Stimulated activated CD8-positive, alpha-beta memory T cell treated with anti-CD3 and anti-CD28 coated beads, Interleukin-12 subunit alpha, Interleukin-12 subunit beta, amount 100 ng/mL, for 4 hours (primary cell): Measurements from ENCODE around the gene NAA16.

ENCODE experiments used
- DNase-seq: peaks from one replicate; pipeline ENCODE4 v3.0.0-alpha.2; 2020; ENCODE audit warnings: low read depth

NAA16 gene

DNA sequence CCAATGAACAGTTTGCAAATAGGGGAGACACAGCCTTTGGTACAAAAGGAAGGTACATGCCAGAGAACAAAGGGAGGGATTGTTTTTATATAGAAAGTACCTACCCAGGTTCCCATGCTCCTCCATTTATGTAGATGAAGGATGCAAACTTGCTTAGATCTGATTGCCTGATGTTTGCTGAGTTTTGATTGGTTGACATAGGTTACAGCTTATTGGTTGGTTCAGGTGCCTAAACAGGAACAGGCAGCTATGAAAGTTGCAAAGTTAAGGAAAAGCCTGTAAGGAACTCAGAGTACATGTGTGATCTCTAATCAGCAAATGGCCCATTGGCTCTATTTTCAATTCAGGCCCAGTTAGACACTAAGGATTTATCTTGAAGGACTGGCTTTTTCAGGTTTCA is 6.5 kb upstream of the NAA16 start:
- DNase-seq, result no peak

- DNase-seq, result no peak
Measured at GRCh38 chr13:41306271-41307145, 4.6 kb upstream of the NAA16 start.

DNA sequence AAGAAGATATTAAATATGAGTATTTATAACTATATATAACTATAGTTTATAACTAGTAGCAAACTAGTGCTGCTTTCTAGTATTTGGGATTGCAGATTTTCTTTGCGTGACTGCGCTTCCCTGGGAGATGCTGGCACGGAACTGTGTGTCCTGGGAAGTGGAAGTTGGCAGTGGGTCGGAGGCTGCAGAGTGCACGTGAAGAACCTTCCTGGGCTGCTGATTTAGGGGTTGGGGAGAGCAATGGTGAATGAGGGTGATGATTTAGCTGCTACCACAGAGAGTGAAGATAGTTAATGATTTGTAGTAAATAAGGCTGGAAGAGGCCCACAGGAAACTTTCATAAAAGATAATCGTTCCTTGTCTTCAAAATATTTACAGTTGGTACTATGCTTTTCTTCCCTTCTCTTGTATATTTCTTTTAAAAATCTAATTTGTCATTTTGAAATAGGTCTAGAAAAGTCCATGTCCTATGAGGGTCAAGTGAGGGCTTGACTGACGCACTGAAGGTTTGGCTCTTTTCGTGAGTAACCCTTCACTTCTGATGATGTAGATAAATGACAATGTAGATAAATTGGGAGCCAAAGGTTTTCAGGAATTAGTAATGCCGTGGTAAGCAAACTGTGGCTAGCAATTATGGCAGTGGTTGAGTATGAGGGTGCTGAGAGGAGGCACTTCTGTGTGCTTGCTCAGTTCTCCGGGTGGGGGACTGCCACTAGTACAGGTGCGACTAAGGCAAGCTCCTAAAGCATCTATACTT is 3.0 kb upstream of the NAA16 start:
- DNase-seq, result no peak

GRCh38 chr13:41311406-41312175 is 524 bp downstream of the NAA16 start:
- peak; percentile 34 for DNase-seq

DNA sequence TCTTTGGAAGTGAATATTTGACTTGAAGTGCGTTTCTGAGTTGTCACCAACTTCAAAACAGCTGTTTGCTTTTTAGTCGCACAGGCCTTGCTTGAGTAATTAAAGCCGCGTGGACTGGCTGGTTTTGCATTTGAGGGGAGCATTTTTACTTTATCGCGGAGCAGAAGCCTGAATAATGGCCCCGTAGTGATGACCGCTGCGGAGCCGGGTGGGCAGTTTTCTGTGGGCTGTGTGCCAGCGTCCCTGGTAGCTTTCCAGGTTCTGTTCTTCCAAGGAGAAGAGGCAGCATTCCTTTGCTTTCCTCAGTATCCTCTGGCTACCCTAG is 1.1 kb downstream of the NAA16 start:
- no peak for DNase-seq

DNA sequence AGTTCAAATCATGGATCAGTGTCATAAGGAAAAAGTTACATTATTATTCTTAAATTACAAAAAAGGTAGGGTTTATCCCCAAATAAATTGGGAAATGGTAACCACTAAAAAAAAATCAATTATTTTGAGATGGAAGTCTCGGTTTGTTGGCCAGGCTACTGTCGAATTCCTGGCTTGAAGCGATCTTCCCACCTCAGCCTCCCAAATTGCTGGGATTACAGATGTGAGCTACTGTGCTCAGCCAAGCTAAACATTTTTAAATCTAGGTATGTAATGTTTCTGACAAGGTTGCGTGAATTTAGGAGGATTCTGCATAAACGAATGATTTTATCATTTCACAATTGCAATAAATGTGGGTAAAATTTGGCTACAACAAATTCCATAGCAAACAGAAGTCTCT is 2.0 kb downstream of the NAA16 start:
- DNase-seq, result no peak

- DNase-seq, result no peak
Measured at GRCh38 chr13:41313659-41314197, 2.7 kb downstream of the NAA16 start.

- no peak for DNase-seq
Measured at GRCh38 chr13:41315443-41316047, 4.5 kb downstream of the NAA16 start.

DNA sequence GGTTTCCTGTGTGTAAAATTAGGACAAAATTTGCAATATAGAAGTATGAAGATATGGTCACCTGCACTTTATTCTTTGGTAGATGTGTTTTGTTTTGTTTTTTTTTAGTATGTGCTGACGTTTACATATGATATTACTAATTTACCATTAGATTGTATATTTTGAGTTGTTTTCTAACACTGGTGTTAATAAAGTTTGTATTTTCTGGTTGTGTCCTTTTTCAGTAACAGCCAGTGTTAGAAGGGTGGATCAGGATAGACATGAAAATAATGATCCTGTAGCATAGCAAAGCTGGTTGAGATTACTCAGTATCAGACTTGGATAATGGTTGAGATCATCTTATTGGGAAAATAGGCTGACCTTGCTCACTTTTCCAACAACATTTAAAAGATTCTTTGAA is 6.2 kb downstream of the NAA16 start:
- DNase-seq, result no peak

DNA sequence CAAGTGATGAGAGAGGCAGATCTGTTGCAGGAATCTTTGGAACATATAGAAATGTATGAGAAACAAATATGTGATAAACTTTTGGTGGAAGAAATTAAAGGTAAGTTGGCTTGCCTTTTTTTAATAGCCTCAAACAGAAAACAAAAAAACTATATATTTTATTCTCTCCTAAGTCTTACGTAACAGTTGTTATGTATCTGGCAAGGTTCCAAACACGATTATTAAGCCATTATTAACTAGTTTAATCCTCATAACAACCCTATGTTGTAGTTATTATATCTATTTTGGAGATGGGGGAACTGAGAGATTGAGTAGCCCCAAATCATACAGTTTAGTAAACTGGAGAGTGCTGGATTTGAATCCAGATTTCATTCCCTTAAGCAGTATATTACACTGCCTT is 14.7 kb downstream of the NAA16 start:
- no peak for DNase-seq

DNA sequence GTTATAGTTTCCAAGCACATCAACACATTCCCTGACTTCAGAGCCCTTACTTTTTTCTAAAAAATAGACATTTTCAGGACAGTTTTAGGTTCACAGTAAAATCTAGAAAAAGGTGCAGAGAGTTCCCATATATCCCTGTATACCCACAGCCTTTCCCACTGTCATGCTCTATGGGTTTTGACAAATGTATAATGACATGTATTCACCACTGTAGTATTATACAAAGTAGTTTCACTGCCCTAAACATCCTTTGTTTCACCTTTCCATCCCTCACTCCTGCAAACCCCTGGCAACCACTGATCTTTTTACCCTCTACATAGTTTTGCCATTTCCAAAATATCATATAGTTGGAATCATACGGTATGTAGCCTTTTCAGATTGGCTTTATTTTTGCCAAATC is 15.6 kb downstream of the NAA16 start:
- DNase-seq, result no peak

DNA sequence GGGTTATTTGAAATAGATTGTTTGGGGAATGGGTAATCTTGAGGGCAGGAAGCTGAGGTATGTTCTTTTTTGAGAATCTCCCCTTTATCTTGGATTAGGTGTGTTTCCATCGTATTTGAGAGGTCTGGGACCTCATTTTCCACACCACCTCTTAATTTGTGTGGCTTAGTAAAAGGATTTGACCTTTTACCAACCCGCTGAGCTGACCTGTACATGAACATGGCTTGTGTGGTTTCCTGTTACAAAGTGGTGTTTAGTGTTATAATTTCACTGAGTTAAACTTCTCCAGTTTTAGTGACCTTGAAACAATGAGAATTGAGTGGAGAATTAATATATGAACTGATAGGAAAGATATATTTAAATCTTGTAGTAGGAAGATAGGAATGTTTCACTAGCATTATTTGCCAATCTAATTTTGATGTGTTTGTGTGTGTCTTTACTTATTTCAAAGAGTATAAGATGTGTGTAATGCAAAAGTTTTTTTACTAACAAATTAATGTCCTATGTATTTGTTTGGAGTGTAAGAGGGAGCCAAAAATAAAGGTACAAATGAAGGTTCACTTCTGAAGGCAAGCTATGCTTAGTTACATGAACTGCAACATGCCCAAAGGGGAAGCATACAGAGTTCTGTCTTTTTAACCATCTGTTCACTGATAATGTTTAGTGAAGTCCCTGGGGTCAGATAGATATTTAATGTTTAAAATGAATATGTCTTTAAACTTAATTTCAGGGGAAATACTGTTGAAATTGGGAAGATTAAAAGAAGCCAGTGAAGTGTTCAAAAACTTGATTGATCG is 17.1 kb downstream of the NAA16 start:
- DNase-seq, result no peak

DNA sequence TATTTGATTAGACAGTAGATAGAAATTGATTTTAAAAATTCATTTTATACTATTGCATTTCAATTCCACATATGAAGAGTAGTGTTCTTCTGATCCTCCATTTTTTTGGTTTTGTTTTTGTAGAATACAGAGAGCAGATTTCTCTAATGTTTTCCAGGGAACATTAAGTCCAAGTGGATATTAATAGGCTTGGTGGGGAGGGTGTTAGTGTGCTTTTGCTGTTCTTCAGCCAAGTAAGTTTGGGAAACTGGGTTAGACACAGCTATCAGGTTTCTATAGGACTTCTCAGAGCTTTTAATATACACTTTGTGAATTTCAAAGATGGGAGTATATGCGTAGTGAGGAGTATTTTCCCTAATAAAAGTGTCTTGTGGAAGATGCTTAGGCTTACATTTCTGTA is 21.8 kb downstream of the NAA16 start:
- no peak for DNase-seq

GRCh38 chr13:41334810-41335209 is 23.7 kb downstream of the NAA16 start:
- DNase-seq, result no peak

DNA sequence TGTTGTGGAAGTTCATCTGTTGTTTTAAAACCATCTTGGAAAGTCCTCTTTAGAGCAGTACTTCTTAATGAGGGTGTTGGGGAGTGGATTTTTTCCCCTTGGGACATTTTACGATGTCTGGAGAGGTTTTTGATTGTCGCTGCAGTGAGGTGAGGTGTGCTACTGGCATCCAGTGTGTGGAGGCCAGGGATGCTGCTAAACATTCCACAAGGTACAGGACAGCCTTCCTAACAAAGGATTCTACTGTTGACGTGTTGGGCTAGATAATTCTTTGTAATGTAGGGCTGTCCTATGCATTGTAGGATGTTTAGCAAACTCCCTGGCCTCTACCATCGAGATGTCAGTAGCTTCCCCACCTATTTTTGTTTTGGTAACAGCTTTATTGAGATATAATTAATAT is 33.3 kb downstream of the NAA16 start:
- DNase-seq, result no peak

DNA sequence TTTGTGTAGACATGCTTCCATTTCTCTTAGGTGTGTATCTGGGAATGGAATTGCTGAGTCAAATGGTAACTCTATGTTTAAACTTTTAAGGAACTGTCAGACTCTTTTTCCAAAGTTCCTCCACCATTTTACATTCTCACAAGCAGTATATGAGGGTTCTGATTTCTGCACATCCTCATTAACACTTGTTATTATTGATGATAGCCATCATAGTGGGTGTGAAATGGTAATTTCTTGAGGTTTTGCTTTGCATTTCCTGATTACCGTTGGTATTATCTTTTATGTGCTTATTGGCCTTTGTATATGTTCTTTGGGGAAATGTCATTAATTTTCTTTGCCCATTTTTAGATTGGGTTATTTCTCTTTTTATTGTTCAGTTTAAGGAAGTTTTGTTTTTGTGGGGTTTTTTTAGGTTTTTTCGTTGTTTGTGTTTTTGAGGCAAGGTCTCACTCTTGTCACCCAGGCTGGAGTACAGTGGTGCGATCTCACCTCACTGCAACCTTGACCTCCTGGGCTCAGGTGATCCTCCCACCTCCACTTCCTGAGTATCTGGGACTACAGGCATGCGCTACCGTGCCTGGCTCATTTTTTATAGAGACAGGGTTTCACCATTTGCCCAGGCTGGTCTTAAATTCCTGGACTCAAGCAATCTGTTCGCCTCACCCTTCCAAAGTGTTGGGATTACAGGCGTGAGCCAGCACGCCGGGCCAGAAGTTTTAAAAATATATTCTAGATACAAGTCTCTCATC is 34.3 kb downstream of the NAA16 start:
- DNase-seq, result no peak

DNA sequence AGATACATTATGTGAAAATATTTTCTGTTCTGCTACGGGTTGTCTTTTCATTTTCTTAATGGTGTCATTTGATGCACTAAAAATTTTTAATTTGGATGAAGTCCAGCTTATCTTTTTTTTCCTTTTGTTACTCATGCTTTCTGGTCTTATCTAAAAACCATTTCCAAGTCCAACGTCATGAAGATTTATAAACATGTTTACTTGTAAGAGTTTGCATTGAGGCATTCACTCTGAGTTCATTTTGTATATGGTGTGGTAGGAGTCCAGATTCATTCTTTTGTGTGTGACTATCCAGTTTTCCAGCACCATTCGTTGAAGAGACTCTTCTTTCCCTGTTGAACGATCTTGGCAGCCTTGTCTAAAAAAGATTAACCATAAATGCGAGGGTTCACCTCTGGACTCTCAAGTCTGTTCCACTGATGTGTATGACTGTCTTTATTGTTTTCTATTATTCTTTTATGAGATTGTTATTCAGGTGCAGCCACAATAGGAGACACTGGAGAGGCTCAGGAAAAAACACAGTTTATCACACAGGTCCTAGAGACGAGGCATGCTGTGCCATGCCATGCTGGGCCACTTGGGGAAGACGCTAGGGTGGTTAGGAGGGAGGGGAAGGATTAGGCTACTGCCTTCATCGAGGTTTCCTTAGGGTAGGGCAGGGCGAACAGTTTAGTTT is 35.0 kb downstream of the NAA16 start:
- no peak for DNase-seq

DNA sequence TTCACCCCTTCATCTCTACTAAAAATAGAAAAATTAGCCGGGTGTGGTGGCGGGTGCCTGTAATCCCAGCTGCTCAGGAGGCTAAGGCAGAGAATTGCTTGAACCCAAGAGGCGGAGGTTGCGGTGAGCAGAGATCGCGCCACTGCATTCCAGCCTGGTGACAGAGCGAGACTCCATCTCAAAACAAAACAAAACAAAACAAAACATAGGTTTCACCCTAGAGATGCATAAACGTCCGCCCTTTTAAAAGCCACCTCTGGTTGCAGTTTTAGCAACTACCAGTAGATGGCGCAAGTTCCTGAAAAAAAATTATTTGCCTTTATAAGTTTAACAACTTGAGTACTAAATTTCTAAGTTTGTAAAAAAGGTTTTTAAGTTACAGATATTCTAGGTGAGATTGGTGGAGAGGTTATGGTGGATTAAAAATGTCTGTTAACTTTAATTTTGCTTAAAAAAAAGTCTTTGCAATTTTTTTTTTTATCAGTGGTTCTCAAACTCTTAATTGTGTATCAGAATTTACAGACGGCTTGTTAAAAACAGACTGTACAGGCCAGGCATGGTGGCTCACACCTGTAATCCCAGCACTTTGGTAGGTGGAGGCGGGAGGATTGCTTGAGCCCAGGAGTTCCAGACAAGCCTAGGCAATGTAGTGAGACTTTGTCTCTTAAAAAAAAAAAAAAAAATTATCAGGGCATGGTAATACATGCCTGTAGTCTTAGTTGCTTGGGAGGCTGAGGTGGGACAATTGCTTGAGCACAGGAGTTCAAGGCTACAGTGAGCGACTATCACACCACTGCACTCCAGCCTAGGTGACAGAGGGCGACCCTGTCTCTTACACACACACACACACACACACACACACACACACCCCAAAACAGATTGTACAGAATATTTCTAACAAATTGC is 42.1 kb downstream of the NAA16 start:
- no peak for DNase-seq

DNA sequence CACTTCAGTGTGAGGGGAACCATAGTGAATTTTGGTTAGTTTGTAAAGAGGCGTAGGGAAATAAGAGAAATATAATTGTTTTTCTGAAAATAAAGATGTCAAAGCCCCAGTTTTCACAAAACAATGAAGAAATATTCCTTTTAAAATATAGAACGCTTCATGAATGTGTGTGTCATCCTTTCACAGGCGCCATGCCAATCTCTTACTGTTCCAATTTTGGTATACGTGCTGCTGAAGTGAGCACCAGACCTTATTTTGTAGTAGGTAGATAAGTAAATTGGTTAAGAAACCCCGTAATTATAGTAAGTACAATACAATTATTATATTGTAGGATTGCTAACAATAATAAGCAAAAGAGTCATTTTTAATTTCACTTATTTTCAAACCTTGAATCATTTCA is 43.3 kb downstream of the NAA16 start:
- DNase-seq, result no peak
